ENCODE measurements around the gene NOC2L. TPM values are rescaled to one million over a fixed set of nuclear protein-coding genes. Genes with fewer than 3 reads are reported as not detected.

The NOC2L gene
- total RNA-seq, 1 donor from 2014 or later, result 69.8 TPM

DNA sequence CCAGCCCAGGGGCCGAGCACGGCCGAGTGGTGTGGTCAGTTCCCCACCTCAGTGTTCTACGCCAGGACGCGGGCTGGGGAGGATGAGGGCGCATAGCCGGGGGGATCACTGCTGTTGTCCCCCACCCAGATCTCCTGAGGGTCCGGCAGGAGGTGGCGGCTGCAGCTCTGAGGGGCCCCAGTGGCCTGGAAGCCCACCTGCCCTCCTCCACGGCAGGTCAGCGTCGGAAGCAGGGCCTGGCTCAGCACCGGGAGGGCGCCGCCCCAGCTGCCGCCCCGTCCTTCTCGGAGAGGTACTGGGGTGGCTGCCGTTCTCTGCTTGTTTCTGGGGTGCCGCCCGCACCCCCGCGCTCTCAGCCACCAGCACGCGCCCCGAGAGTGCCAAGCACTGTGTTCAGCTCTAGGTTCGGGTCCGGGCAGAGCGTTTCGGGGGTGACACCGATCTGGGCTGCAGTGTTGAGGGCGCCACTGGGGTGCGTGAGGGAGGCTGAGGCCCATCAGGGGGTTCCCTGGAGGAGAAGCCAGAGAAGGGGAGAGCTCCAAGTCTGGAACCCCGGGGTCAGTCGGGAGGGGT, 18.0 kb downstream of the NOC2L start:
- Mint-ChIP-seq H3K27ac (peak overlapping the region; percentile 84), H3K36me3 (peaks cover 6% of the 10 kb centered on the region), H3K27me3 (ENCODE audit: low read depth) (no peaks in the 10 kb centered on the region), H3K4me1 (peaks cover 58% of the 10 kb centered on the region), H3K9me3 (no peaks in the 10 kb centered on the region), H3K4me3 (peak overlapping the region; percentile 59)
- TF ChIP-seq, protein P1, sequence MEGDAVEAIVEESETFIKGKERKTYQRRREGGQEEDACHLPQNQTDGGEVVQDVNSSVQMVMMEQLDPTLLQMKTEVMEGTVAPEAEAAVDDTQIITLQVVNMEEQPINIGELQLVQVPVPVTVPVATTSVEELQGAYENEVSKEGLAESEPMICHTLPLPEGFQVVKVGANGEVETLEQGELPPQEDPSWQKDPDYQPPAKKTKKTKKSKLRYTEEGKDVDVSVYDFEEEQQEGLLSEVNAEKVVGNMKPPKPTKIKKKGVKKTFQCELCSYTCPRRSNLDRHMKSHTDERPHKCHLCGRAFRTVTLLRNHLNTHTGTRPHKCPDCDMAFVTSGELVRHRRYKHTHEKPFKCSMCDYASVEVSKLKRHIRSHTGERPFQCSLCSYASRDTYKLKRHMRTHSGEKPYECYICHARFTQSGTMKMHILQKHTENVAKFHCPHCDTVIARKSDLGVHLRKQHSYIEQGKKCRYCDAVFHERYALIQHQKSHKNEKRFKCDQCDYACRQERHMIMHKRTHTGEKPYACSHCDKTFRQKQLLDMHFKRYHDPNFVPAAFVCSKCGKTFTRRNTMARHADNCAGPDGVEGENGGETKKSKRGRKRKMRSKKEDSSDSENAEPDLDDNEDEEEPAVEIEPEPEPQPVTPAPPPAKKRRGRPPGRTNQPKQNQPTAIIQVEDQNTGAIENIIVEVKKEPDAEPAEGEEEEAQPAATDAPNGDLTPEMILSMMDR (IDR thresholded peaks at IDR 0.05; ENCODE audit: unreplicated experiment), result no peak
- DNase-seq (ENCODE audit: low spot score in 2 of 2, unreplicated experiment in 2 of 2), result no peak

DNA sequence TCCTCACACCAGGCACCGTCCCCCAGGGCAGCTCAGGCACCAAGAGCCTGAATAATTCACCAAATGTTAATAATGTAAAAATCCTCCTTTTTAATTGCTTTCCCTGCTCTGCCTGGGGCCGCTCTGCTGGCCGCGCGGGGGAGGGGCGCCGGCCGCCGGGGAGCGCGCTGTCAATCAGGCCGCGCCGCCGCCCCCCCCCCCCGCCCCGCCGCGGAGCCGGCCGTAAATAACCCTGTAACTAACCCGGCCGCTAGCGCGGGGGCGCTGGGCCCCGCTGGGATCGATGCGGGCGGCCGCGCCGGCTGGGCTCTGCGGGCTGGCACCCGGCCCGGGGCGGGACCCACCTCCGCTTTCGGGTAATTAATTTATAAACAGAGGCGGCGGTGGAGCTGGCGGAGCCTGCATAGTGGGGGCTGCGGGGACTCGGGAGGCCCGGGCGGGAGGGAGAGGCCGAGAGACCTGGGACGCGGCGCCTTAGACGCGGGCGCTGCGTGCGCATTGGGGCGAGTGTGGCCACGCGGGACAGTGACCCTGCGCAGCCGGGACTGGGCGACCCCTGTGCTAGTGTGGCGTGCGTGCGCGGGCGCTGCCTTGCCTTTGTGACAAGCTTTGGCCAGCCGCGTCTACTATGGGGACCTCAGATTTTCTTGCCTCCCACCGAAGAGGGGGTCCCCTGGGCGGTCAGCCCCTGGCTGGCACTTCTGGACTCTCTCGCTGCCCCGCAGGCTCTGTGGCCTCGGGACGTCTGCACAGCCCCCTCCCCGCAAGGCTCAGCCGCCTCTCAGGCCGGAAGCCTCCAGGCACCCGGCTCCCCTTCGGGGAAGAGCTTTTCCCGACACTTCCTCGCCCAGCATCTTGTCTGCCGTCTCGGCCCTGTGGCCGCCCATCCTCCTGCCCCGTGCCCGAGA, 18.7 kb downstream of the NOC2L start:
- H3K9me3 Mint-ChIP-seq, result no peaks in the 10 kb centered on the region
- TF ChIP-seq, protein P1 (IDR thresholded peaks at IDR 0.05; ENCODE audit: unreplicated experiment), result no peak
- peaks cover 60% of the 10 kb centered on the region for H3K4me1 Mint-ChIP-seq
- DNase-seq (ENCODE audit: low spot score in 2 of 2, unreplicated experiment in 2 of 2), result peak; percentile 75 to 88
- H3K36me3 Mint-ChIP-seq, result no peaks in the 10 kb centered on the region
- H3K27ac Mint-ChIP-seq, result peak overlapping the region; percentile 64
- H3K4me3 Mint-ChIP-seq, result peak overlapping the region; percentile 47
- H3K27me3 Mint-ChIP-seq (ENCODE audit: low read depth), result no peaks in the 10 kb centered on the region

DNA sequence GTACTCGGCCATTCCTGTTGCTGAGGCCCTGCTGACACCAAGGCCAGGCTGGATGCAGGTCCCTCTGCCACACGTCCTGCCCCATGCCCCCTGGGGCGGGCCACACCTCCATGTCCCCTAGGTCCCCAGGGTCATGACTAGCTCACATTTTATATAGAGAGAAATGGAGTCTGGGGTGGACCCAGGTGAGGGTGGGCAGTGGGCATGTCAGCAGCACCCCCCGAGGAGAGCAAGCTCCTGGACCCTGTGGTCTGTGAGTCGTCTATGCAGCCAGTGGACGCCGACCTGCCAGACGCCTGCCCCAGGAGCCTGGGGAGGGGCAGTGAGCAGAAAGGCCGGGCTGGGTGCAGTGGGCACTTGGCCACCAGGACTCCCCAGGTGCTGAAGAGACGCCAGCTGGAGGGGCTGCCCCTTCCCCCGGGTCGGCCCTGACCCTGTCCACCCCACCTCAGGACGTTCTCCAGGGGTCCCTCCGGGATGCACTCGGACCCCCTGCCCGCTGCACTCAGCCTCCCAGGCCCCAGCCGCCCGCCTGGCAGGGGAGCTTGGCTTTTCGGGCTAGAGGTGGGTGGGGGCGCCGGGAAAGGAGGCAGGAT, 19.4 kb downstream of the NOC2L start:
- peaks cover 60% of the 10 kb centered on the region for H3K4me1 Mint-ChIP-seq

DNA sequence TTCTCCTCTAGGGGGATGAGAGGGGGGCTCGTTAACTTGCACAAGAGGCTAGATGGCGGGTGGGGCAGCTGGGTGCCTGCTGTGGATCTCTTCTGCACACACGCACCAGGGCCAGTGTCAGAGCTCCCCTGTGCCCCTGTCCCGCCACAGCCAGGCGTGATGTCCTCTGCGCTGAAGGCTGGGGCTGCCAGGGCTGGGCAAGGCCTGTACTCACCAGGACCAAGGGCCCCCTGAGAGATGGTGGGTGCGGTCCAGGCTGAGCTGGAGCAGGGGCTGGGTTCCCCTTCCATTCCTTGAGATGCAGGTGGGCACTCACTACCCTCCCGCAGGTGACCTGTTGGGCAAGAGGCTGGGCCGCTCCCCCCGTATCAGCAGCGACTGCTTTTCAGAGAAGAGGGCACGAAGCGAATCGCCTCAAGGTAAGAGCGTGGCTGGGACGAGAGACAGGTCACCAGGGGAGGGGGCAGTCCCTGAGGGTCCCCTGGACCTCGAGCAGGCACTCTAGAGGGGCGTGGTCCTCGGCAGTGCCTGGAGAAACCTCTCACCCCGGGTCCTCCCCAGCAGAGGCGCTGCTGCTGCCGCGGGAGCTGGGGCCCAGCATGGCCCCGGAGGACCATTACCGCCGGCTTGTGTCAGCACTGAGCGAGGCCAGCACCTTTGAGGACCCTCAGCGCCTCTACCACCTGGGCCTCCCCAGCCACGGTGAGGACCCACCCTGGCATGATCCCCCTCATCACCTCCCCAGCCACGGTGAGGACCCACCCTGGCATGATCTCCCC, 20.2 kb downstream of the NOC2L start:
- Mint-ChIP-seq H3K4me1 (peaks cover 53% of the 10 kb centered on the region), H3K9me3 (no peaks in the 10 kb centered on the region), H3K4me3 (no peak overlapping the region), H3K27ac (peak overlapping the region; percentile 39), H3K27me3 (ENCODE audit: low read depth) (no peaks in the 10 kb centered on the region), H3K36me3 (no peaks in the 10 kb centered on the region)
- no peak for DNase-seq (ENCODE audit: low spot score in 2 of 2, unreplicated experiment in 2 of 2)
- TF ChIP-seq, protein P1 (IDR thresholded peaks at IDR 0.05; ENCODE audit: unreplicated experiment), result no peak

More for the DNA sequence above, 19.4 kb downstream of the NOC2L start:
- peak overlapping the region; percentile 39 for H3K27ac Mint-ChIP-seq
- no peak for DNase-seq (ENCODE audit: low spot score in 2 of 2, unreplicated experiment in 2 of 2)
- TF ChIP-seq, protein P1 (IDR thresholded peaks at IDR 0.05; ENCODE audit: unreplicated experiment), result no peak
- no peak overlapping the region for H3K4me3 Mint-ChIP-seq
- no peaks in the 10 kb centered on the region for H3K36me3 Mint-ChIP-seq
- H3K9me3 Mint-ChIP-seq, result no peaks in the 10 kb centered on the region
- H3K27me3 Mint-ChIP-seq (ENCODE audit: low read depth), result no peaks in the 10 kb centered on the region

DNA sequence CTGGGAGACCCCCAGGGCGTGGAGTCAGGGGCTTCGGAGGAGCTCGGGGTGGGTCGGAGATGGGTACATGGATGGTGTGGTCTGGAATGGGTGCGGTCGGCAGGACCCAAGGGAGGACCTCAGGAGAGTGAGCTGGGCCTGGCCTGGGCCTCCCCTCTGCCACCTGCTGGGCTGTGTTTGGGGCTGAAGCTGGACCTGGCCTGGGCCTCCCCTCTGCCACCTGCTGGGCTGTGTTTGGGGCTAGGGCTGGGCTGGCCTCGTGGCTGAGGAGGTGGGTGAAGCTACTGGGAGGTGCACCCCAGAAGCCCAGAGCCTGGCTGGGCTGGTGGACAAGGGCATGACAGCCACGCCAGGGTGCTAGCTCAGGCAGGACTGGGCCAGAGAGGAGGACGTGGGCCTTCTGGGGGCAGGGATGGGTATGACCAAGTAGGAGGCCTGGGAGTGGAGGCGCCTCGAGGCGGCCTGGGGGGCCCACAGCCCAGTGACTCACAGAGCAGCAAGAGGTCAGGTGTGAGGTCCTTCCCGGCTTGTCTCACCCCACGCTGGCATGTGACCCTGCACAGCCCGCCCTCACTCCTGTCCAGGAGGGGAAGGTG, 20.9 kb downstream of the NOC2L start:
- no peak overlapping the region for H3K4me3 Mint-ChIP-seq
- H3K36me3 Mint-ChIP-seq, result no peaks in the 10 kb centered on the region
- DNase-seq (ENCODE audit: low spot score in 2 of 2, unreplicated experiment in 2 of 2), result no peak
- H3K9me3 Mint-ChIP-seq, result no peaks in the 10 kb centered on the region
- H3K27me3 Mint-ChIP-seq (ENCODE audit: low read depth), result no peaks in the 10 kb centered on the region
- TF ChIP-seq, protein P1 (IDR thresholded peaks at IDR 0.05; ENCODE audit: unreplicated experiment), result no peak
- peak overlapping the region; percentile 39 for H3K27ac Mint-ChIP-seq
- H3K4me1 Mint-ChIP-seq, result peaks cover 53% of the 10 kb centered on the region

All from mesothelial cell of epicardium (in vitro differentiated cells).